KMS-11 (cell line): ENCODE measurements around the gene NKG7.
"Not testable (repeated sequence)": the region's sequence is repeated elsewhere in the genome, so short reads cannot be mapped to it uniquely, and the experiment has no call there.

ENCODE experiments used
- H2AFZ ChIP-seq: fragments of 200-600 bp; sonication (generic); 2 replicates; pipeline ENCODE4 v1.6.1; 2016; ENCODE audit warnings: antibody characterized with exemption, mixed run types, low read depth
- H3K27ac ChIP-seq: fragments of 200-600 bp; sonication (generic); 2 replicates; pipeline ENCODE4 v1.6.1; 2016; ENCODE audit warnings: mild to moderate bottlenecking, mixed run types
- H3K27me3 ChIP-seq: fragments of 200-600 bp; sonication (generic); 2 replicates; pipeline ENCODE4 v1.6.1; 2017; ENCODE audit warnings: mild to moderate bottlenecking, low read depth, mixed run types, moderate library complexity; ENCODE audit not compliant: insufficient read depth
- H3K36me3 ChIP-seq: fragments of 200-600 bp; sonication (generic); 2 replicates; pipeline ENCODE4 v1.6.1; 2017; ENCODE audit warnings: mild to moderate bottlenecking, mixed run types; ENCODE audit not compliant: insufficient read depth
- H3K4me1 ChIP-seq: fragments of 200-600 bp; sonication (generic); 2 replicates; pipeline ENCODE4 v1.6.1; 2016; ENCODE audit warnings: mild to moderate bottlenecking, low read depth, mixed run types; ENCODE audit not compliant: poor library complexity, severe bottlenecking
- H3K4me2 ChIP-seq: fragments of 200-600 bp; sonication (generic); 2 replicates; pipeline ENCODE4 v1.7.0; 2016; ENCODE audit warnings: mild to moderate bottlenecking, mixed run types
- H3K4me3 ChIP-seq: fragments of 200-600 bp; sonication (generic); IDR thresholded peaks from 2 replicates; pipeline ENCODE4 v1.6.1; 2017; ENCODE audit warnings: low read depth, low read length, mixed read lengths; ENCODE audit not compliant: insufficient read depth
- H3K79me2 ChIP-seq: fragments of 200-600 bp; sonication (generic); 2 replicates; pipeline ENCODE4 v1.6.1; 2016; ENCODE audit warnings: low read depth, mixed run types; ENCODE audit not compliant: insufficient read depth
- H3K9ac ChIP-seq: fragments of 200-600 bp; sonication (generic); 2 replicates; pipeline ENCODE4 v1.6.1; 2016; ENCODE audit warnings: mild to moderate bottlenecking, mixed run types
- H4K20me1 ChIP-seq: fragments of 200-600 bp; sonication (generic); 2 replicates; pipeline ENCODE4 v1.6.1; 2016; ENCODE audit warnings: mild to moderate bottlenecking, mixed run types; ENCODE audit not compliant: insufficient read depth
- TF ChIP-seq, protein P1 (sequence below): fragments of 200-600 bp; sonication (generic); conservative IDR thresholded peaks from 2 replicates; pipeline ENCODE4 v1.6.1; 2017; ENCODE audit warnings: low read depth, mild to moderate bottlenecking, antibody characterized with exemption, low read length, moderate library complexity, mixed read lengths

The NKG7 gene

DNA sequence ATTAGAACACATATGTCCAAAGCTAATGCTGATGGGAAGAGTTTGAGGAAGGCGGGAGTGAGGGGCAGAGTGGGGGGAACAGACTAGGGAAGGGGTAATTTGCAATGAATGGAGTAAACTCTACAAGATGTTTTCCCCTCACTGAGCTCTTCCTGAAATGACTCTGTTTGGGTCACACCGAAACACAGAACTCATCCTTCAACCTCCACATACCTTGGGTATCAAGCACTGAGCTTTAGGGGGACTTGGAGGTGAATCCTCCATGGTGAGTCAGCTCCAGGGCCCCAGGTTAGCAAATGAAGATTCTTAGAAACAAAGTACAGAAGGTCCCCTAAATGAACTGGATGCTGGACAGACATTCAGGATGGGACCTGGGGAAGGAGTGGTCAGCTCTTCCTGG is 46.3 kb upstream of the NKG7 start:
- no peaks in the 10 kb centered on the region for H3K79me2 ChIP-seq
- no peak overlapping the region for H3K4me3 ChIP-seq
- H3K27ac ChIP-seq, result no peak overlapping the region
- TF ChIP-seq, protein P1, sequence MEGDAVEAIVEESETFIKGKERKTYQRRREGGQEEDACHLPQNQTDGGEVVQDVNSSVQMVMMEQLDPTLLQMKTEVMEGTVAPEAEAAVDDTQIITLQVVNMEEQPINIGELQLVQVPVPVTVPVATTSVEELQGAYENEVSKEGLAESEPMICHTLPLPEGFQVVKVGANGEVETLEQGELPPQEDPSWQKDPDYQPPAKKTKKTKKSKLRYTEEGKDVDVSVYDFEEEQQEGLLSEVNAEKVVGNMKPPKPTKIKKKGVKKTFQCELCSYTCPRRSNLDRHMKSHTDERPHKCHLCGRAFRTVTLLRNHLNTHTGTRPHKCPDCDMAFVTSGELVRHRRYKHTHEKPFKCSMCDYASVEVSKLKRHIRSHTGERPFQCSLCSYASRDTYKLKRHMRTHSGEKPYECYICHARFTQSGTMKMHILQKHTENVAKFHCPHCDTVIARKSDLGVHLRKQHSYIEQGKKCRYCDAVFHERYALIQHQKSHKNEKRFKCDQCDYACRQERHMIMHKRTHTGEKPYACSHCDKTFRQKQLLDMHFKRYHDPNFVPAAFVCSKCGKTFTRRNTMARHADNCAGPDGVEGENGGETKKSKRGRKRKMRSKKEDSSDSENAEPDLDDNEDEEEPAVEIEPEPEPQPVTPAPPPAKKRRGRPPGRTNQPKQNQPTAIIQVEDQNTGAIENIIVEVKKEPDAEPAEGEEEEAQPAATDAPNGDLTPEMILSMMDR, result no peak
- H3K4me2 ChIP-seq, result no peak overlapping the region
- no peaks in the 10 kb centered on the region for H3K27me3 ChIP-seq
- H2AFZ ChIP-seq, result no peak overlapping the region
- H3K36me3 ChIP-seq, result no peaks in the 10 kb centered on the region
- H3K4me1 ChIP-seq, result no peaks in the 10 kb centered on the region
- H4K20me1 ChIP-seq, result no peaks in the 10 kb centered on the region
- H3K9ac ChIP-seq, result no peak overlapping the region

DNA sequence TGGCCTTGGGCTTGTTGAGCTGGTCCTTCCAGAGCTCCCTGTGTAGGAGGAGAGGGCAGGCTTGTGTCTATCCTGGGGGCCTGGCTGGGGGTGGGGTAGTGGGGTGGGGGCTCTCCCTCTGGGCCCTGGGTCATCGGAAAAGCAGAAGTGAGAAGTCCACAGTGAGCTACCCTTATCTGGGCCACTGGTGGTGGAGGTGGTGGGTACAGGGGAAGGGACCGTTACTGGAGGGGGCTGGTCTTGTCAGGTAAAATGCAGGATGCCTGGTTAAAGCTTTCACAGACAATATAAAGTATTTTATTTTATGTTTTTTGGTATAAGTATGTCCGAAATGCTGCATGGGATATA is 45.3 kb upstream of the NKG7 start:
- no peak overlapping the region for H3K4me2 ChIP-seq
- H3K4me3 ChIP-seq, result no peak overlapping the region
- H4K20me1 ChIP-seq, result no peaks in the 10 kb centered on the region
- no peak overlapping the region for H2AFZ ChIP-seq
- H3K79me2 ChIP-seq, result no peaks in the 10 kb centered on the region
- no peaks in the 10 kb centered on the region for H3K4me1 ChIP-seq
- H3K36me3 ChIP-seq, result no peaks in the 10 kb centered on the region
- TF ChIP-seq, protein P1, result no peak
- no peak overlapping the region for H3K9ac ChIP-seq
- H3K27ac ChIP-seq, result no peak overlapping the region
- H3K27me3 ChIP-seq, result no peaks in the 10 kb centered on the region; the same call in 1 of the 2 replicates

DNA sequence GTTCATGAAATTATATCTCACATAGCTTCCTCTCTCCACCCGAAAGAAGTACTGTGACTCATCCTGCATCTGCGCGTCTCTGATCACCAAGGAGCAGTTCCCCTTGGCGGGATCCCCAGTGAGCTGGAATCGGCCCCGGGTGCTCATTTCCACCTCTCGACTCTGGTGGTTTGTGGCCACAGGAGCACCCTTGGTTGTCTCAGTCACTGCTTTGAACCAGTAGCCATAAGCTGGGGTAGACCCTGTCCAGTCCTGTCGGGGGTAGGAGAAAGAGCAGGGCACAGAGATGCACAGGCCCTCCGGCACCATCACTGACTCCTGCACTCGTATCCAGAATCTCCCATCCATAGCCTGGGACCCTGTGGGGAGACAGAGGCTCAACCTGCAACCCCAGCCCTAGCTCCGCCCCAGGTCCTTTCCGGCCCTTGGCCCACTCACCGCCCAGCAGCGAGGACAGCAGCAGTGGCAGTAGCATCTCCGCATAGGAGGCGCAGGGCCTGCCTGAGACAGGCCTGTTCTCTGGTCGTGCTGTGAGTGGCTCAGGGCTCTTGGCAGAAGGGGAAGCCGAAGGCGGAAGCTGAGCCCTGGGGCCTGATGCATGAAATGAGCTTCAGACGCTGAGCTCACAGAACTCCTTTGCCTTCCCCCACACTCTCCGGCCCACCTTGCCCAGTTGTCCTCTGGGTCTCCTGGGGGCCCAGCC is 44.8 kb upstream of the NKG7 start, which contains the start of gene SIGLEC10:
TSS of gene SIGLEC10 (minus strand) at position 536 of the 703 bp plus-strand sequence. CDS start at position 475, 61 bp downstream.
- Histone ChIP-seq H3K4me2 (no peak within 1 kb of the TSS), H4K20me1 (no peaks in the 10 kb centered on the region), H3K4me1 (no peaks in the 10 kb centered on the region), H3K79me2 (no peaks in the 10 kb centered on the region), H3K4me3 (no peak within 1 kb of the TSS), H3K27me3 (no peaks in the 10 kb centered on the region; the same call in 1 of the 2 replicates), H3K27ac (no peak within 1 kb of the TSS), H3K36me3 (no peaks in the 10 kb centered on the region), H3K9ac (no peak within 1 kb of the TSS), H2AFZ (no peak within 1 kb of the TSS)
- TF ChIP-seq, protein P1, result no peak

DNA sequence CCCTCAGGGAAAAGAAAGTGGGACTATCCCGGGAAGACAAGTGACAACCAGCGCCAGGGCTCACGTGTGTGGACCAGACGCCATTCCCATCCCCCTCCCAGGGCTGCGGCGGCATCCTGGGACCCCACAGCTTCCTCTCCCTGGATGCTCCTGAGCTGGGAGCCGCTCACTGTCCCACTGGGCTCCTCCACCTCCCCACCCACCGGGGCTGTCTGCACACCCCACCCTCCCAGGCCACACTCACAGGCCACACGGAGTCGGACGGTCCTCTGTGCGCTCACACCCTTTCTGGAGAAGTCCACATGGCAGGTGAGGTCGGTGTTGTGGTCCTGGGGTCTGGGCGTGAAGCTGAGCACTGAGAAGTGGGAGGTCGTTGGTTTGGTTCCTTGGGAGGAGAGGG is 44.0 kb upstream of the NKG7 start:
- not testable (repeated sequence) for H3K36me3 ChIP-seq, H3K9ac ChIP-seq, H3K27me3 ChIP-seq, H3K27ac ChIP-seq, H4K20me1 ChIP-seq, H3K4me2 ChIP-seq, H3K4me3 ChIP-seq, H3K4me1 ChIP-seq, H3K79me2 ChIP-seq, H2AFZ ChIP-seq

DNA sequence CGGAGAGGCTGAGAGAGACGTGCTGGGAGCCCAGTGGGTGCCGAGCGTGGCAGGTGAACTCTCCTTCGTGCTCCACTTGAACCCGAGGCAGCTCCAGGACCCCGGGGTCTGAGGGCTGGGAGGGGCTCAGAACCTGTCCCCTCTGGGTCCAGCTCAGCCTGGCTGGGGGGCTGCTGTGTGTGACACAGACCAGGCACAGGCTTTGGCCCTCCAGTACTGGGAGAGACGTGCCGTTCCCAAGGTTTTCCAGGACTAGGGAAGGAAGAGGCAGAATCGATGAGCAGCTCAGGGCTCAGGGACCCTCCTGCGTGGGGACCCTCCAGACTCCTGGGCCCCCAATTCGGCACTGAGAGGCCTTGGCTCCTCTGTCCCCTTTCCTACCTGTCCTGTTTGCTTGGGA is 42.7 kb upstream of the NKG7 start:
- Histone ChIP-seq H2AFZ (no peak overlapping the region), H3K4me1 (no peaks in the 10 kb centered on the region), H3K27me3 (no peaks in the 10 kb centered on the region; the same call in 1 of the 2 replicates), H3K9ac (no peak overlapping the region), H3K4me2 (no peak overlapping the region), H3K4me3 (no peak overlapping the region), H3K36me3 (no peaks in the 10 kb centered on the region), H3K79me2 (no peaks in the 10 kb centered on the region), H3K27ac (no peak overlapping the region), H4K20me1 (no peaks in the 10 kb centered on the region)
- TF ChIP-seq, protein P1, result no peak
